Natural killer cell (primary cell): ENCODE measurements around the gene BBS10. TPM values are rescaled to one million over a fixed set of nuclear protein-coding genes. Genes with fewer than 3 reads are reported as not detected.

ENCODE experiments used
- ATAC-seq, 3 donors: fragments of 150-1000 bp in 2 of 3; fragments of 200-7000 bp in 1 of 3; cut with Tn5 transposase; 1 replicate in 1 of 3; 2 replicates in 2 of 3; pipeline ENCODE4 v1.10.0; 2021; ENCODE audit warnings: mild to moderate bottlenecking in 2 of 3, moderate library complexity in 2 of 3
- DNase-seq, 2 donors: peaks; one replicate each; pipeline versions ENCODE4 v3.0.0 to v3.0.0-alpha.2; 2013 to 2021; ENCODE audit warnings: mixed read lengths in 1 of 2
- H3K27ac ChIP-seq: one replicate; pipeline ENCODE4 v1.5.1; 2013; ENCODE audit warnings: mild to moderate bottlenecking, low read length
- H3K27me3 ChIP-seq: one replicate; pipeline ENCODE4 v1.6.1; 2013; ENCODE audit warnings: low read length; ENCODE audit not compliant: control insufficient read depth, insufficient read depth
- H3K36me3 ChIP-seq: one replicate; pipeline ENCODE4 v1.6.1; 2013; ENCODE audit warnings: low read length; ENCODE audit not compliant: control insufficient read depth, insufficient read depth
- H3K4me1 ChIP-seq: one replicate; pipeline ENCODE4 v1.6.1; 2013; ENCODE audit warnings: low read length; ENCODE audit not compliant: control insufficient read depth, insufficient read depth
- H3K4me3 ChIP-seq: one replicate; pipeline ENCODE4 v1.5.1; 2013; ENCODE audit warnings: low read length
- H3K9me3 ChIP-seq: one replicate; pipeline ENCODE4 v1.6.1; 2013; ENCODE audit warnings: low read length; ENCODE audit not compliant: control insufficient read depth, insufficient read depth
- H3K27ac Mint-ChIP-seq, 2 donors: one replicate each; pipeline ENCODE4 v1.8.0; 2022; ENCODE audit warnings: mild to moderate bottlenecking in 2 of 2, mixed read lengths in 2 of 2, moderate library complexity in 1 of 2
- H3K27me3 Mint-ChIP-seq, 2 donors: one replicate each; pipeline ENCODE4 v1.8.0; 2022; ENCODE audit warnings: low read depth in 2 of 2, mixed read lengths in 2 of 2
- H3K36me3 Mint-ChIP-seq: one replicate; pipeline ENCODE4 v1.8.0; 2022; ENCODE audit warnings: mixed read lengths
- H3K4me1 Mint-ChIP-seq, 2 donors: one replicate each; pipeline ENCODE4 v1.8.0; 2022; ENCODE audit warnings: mixed read lengths in 2 of 2
- H3K4me3 Mint-ChIP-seq: one replicate; pipeline ENCODE4 v1.8.0; 2022; ENCODE audit warnings: mild to moderate bottlenecking, moderate library complexity, mixed read lengths
- H3K9me3 Mint-ChIP-seq, 2 donors: one replicate each; pipeline ENCODE4 v1.8.0; 2022; ENCODE audit warnings: mixed read lengths in 2 of 2
- WGBS: methylation state at CpG from one replicate; pipeline ENCODE4 v1.1.7; 2013; ENCODE audit warnings: missing lambda C conversion rate; ENCODE audit not compliant: insufficient coverage; 5-methylcytosine and 5-hydroxymethylcytosine counted together
- intact Hi-C: fragments of 100-400 bp; cut with micrococcal nuclease; formaldehyde crosslinking; loops from one replicate; pipeline ENCODE4 v1.14.2; 2022
- total RNA-seq, 4 donors: library from RNA; stranded (reverse); fragments of 120-200 nt in 1 of 4; gene quantifications; one replicate each; pipeline versions ENCODE4 v1.2.3 to v1.2.4, GENCODE V29; 2013 to 2022
- TF ChIP-seq, protein P1 (sequence below): fragments of 200-600 bp; IDR thresholded peaks from one replicate; pipeline ENCODE4 v1.8.0; 2022; ENCODE audit warnings: antibody characterized with exemption

BBS10 gene
- total RNA-seq, 3 donors from 2014 or later (not counting 1 experiment from before 2014, with no cell fraction given): 2.8 to 4.0 (median 3.3) TPM

DNA sequence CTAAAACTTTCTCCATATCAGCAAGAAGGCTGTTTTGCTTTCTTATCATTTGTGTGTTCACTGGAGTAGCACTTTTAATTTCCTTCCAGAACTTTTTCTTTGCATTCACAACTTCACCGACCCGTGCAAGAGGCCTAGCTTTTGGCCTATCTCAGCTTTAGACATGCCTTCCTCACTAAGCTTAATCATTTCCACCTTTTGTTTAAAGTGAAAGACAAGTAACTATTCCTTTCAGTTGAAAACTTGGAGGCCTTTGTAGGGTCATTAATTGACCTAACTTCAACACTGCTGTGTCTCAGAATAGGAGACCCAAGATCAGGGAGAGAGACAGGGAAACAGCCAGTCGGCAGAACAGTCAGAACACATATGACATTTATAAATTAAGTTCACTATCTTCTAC is 39.3 kb downstream of the BBS10 start:
- no peak for DNase-seq
- no peak overlapping the region for H3K27ac Mint-ChIP-seq
- H3K4me1 Mint-ChIP-seq: no peaks in the 10 kb centered on the region
- no peaks in the 10 kb centered on the region for H3K9me3 ChIP-seq
- H3K36me3 ChIP-seq: no peaks in the 10 kb centered on the region
- no peaks in the 10 kb centered on the region for H3K27me3 ChIP-seq
- no peaks in the 10 kb centered on the region for H3K4me1 ChIP-seq
- H3K4me3 Mint-ChIP-seq: no peak overlapping the region
- intact Hi-C loops: no loop called here
- TF ChIP-seq, protein P1, sequence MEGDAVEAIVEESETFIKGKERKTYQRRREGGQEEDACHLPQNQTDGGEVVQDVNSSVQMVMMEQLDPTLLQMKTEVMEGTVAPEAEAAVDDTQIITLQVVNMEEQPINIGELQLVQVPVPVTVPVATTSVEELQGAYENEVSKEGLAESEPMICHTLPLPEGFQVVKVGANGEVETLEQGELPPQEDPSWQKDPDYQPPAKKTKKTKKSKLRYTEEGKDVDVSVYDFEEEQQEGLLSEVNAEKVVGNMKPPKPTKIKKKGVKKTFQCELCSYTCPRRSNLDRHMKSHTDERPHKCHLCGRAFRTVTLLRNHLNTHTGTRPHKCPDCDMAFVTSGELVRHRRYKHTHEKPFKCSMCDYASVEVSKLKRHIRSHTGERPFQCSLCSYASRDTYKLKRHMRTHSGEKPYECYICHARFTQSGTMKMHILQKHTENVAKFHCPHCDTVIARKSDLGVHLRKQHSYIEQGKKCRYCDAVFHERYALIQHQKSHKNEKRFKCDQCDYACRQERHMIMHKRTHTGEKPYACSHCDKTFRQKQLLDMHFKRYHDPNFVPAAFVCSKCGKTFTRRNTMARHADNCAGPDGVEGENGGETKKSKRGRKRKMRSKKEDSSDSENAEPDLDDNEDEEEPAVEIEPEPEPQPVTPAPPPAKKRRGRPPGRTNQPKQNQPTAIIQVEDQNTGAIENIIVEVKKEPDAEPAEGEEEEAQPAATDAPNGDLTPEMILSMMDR: no peak
- ATAC-seq: no peak
- 70% methylated on average over 3 of the region's 3 CpGs for WGBS
- no peaks in the 10 kb centered on the region for H3K36me3 Mint-ChIP-seq
- no peak overlapping the region for H3K4me3 ChIP-seq
- no peaks in the 10 kb centered on the region for H3K9me3 Mint-ChIP-seq
- H3K27ac ChIP-seq: no peak overlapping the region
- peaks cover 7 to 17% of the 10 kb centered on the region in 2 donors for H3K27me3 Mint-ChIP-seq

DNA sequence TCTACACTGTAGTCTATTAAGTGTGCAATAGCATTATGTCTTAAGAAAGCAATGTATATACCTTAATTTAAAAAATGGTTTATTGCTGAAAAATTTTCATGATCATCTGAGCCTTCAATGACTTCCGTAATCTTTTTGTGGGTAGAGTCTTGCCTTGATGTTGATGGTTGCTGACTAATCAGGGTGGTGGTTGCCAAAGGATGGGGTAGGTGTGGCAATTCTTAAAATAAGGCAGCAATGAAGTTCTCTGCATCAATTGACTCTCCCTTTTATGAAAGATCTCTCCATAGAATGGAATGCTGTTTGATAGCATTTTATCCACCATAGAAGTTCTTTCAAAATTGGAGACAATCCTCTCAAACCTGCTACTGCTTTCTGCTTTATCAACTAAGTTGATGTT is 41.1 kb downstream of the BBS10 start:
- no peaks in the 10 kb centered on the region for H3K36me3 ChIP-seq
- H3K4me3 Mint-ChIP-seq: no peak overlapping the region
- H3K27me3 Mint-ChIP-seq: peaks cover 4 to 22% of the 10 kb centered on the region in 2 donors
- no peaks in the 10 kb centered on the region for H3K4me1 ChIP-seq
- H3K27ac ChIP-seq: no peak overlapping the region
- ATAC-seq (no peak), DNase-seq (no peak)
- no peaks in the 10 kb centered on the region for H3K36me3 Mint-ChIP-seq
- H3K9me3 Mint-ChIP-seq: no peaks in the 10 kb centered on the region
- H3K27me3 ChIP-seq: no peaks in the 10 kb centered on the region
- TF ChIP-seq, protein P1: no peak
- 80% methylated on average over 1 of the region's 1 CpG for WGBS
- H3K9me3 ChIP-seq: no peaks in the 10 kb centered on the region
- H3K27ac Mint-ChIP-seq: no peak overlapping the region
- no peaks in the 10 kb centered on the region for H3K4me1 Mint-ChIP-seq
- no peak overlapping the region for H3K4me3 ChIP-seq
- intact Hi-C loops: no loop called here

DNA sequence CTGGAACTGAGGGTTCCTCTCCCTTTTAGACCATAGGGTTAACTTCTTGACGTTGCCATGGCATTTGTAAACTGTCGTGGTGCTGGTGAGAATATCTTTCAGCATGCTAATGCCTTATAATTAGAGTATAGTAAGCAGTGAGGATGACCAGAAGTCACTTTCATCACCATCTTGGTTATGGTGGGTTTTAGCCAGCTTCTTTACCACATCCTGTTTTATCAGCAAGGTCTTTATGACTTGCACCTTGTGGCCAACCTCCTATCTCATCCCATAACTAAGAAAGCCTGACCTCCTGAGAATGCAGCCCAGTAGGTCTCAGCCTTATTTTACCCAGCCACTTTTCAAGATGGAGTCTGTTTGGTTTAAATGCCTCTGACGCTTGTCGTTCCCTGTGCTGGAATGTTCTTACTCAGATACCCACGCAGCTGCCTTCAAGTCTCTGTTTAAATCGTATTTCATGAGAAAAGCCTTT is 44.2 kb downstream of the BBS10 start:
- no peaks in the 10 kb centered on the region for H3K36me3 Mint-ChIP-seq
- ATAC-seq (no peak), DNase-seq (no peak)
- Histone ChIP-seq H3K27ac (no peak overlapping the region), H3K4me1 (no peaks in the 10 kb centered on the region), H3K27me3 (no peaks in the 10 kb centered on the region), H3K9me3 (no peaks in the 10 kb centered on the region), H3K36me3 (no peaks in the 10 kb centered on the region), H3K4me3 (no peak overlapping the region)
- no peak overlapping the region for H3K27ac Mint-ChIP-seq
- TF ChIP-seq, protein P1: no peak
- intact Hi-C loops: no loop called here
- H3K27me3 Mint-ChIP-seq: peaks cover 3 to 22% of the 10 kb centered on the region in 2 donors
- H3K9me3 Mint-ChIP-seq: no peaks in the 10 kb centered on the region
- no peaks in the 10 kb centered on the region for H3K4me1 Mint-ChIP-seq
- H3K4me3 Mint-ChIP-seq: no peak overlapping the region
- 89% methylated on average over 5 of the region's 6 CpGs for WGBS

DNA sequence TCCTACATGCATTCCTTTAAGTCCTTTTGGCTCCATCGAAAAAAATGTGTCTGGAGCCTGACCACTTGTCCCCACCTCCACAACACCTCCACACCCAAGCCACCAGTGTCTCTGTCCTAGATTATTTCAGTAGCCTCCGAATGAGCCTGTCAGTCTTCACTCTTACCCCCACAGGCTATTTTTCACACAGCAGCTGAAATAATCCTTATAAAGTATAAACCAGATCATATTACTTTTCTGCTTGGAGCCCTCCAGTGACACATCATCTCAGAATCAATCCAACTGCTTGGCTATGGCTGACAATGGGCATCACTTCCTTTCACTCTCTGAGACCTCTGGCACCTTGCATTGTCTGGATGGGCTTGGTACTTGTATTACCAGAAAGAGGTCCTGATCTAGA is 44.9 kb downstream of the BBS10 start:
- TF ChIP-seq, protein P1: no peak
- Histone ChIP-seq H3K27ac (no peak overlapping the region), H3K9me3 (no peaks in the 10 kb centered on the region), H3K4me3 (no peak overlapping the region), H3K27me3 (no peaks in the 10 kb centered on the region), H3K36me3 (no peaks in the 10 kb centered on the region), H3K4me1 (no peaks in the 10 kb centered on the region)
- DNase-seq (no peak), ATAC-seq (no peak)
- Mint-ChIP-seq H3K4me3 (no peak overlapping the region), H3K27me3 (peaks cover 3 to 22% of the 10 kb centered on the region in 2 donors), H3K4me1 (no peaks in the 10 kb centered on the region), H3K36me3 (no peaks in the 10 kb centered on the region), H3K9me3 (no peaks in the 10 kb centered on the region), H3K27ac (no peak overlapping the region)
- 93% methylated on average over 2 of the region's 2 CpGs for WGBS
- intact Hi-C loops: no loop called here
